ENCODE measurements around the gene YEATS2. TPM values are rescaled to one million over a fixed set of nuclear protein-coding genes. Genes with fewer than 3 reads are reported as not detected.

The YEATS2 gene
- total RNA-seq, 1 donor from 2014 or later = 30.7 TPM

DNA sequence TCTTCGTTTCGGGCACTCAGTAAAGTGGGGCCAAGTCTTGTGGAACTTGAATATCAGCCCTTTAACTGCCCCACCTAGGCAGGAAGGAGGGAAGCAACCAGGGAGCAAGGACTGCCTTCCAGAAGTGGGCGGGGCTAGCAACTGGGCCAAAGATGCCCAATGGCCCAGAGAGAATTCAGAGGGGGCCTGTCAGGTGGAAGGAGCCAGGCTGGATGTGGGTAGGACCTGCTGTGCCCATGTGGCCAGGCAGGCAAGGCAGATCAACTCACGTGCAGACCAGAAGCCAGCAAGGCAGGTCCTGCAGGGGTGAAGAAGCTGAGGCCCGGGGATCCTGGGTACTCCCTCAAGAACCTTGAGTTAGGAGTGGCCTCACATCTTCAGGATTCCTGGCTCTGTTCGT is 122.2 kb downstream of the YEATS2 start:
- H3K4me1 ChIP-seq = peaks cover 11% of the 10 kb centered on the region
- DNase-seq (no peak), ATAC-seq (no peak)
- no peak overlapping the region for H3K4me3 ChIP-seq
- TF ChIP-seq CTCF (IDR thresholded peaks at IDR 0.05) = no peak
- H3K9me3 ChIP-seq = no peaks in the 10 kb centered on the region
- H3K27me3 ChIP-seq = no peaks in the 10 kb centered on the region
- intact Hi-C loops (cut with DNase I) = no loop called here
- H3K36me3 ChIP-seq = no peaks in the 10 kb centered on the region
- H3K27ac ChIP-seq = no peak overlapping the region

DNA sequence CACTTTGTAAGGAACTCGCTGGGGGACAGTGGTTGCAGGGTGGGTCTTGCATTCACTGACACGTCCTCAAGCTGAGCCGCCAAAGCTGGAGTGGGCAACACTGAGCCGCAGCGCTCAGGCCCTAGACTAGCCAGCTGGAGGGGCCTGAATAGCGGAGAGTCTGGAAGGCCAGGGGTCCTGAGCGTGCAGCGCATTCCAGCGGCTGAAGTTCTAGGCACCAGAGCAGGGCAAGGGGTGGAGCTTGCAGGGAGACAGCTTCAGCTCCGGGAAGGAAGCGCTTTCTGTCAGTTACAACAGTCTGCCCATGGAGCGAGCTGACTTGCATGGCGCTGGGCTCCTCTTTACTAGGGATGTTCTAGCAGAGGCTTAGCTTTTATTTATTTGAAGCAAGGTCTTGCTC is 125.0 kb downstream of the YEATS2 start:
- TF ChIP-seq CTCF (IDR thresholded peaks at IDR 0.05) = no peak
- Histone ChIP-seq H3K27me3 (no peaks in the 10 kb centered on the region), H3K4me1 (peaks cover 16% of the 10 kb centered on the region), H3K4me3 (no peak overlapping the region), H3K36me3 (no peaks in the 10 kb centered on the region), H3K27ac (no peak overlapping the region), H3K9me3 (no peaks in the 10 kb centered on the region)
- DNase-seq (no peak), ATAC-seq (no peak)
- intact Hi-C loops (cut with DNase I) = no loop called here

- intact Hi-C loops (cut with DNase I) = no loop called here
- Histone ChIP-seq H3K4me3 (no peak overlapping the region), H3K4me1 (peaks cover 16% of the 10 kb centered on the region), H3K9me3 (no peaks in the 10 kb centered on the region), H3K27ac (no peak overlapping the region), H3K36me3 (peaks cover 8% of the 10 kb centered on the region), H3K27me3 (no peaks in the 10 kb centered on the region)
- DNase-seq (no peak), ATAC-seq (no peak)
- TF ChIP-seq CTCF (IDR thresholded peaks at IDR 0.05) = no peak
These were observed 126.4 kb downstream of the YEATS2 start for GRCh38 chr3:183823963-183824362.

GRCh38 chr3:183824761-183825455 is 127.3 kb downstream of the YEATS2 start:
- Histone ChIP-seq H3K27ac (no peak overlapping the region), H3K27me3 (no peaks in the 10 kb centered on the region), H3K4me1 (peaks cover 16% of the 10 kb centered on the region), H3K9me3 (no peaks in the 10 kb centered on the region), H3K4me3 (peak overlapping the region; percentile 60), H3K36me3 (peaks cover 17% of the 10 kb centered on the region)
- no peak for TF ChIP-seq CTCF (IDR thresholded peaks at IDR 0.05)
- intact Hi-C loops (cut with DNase I) = no loop called here
- ATAC-seq (peak; percentile 57), DNase-seq (no peak)

DNA sequence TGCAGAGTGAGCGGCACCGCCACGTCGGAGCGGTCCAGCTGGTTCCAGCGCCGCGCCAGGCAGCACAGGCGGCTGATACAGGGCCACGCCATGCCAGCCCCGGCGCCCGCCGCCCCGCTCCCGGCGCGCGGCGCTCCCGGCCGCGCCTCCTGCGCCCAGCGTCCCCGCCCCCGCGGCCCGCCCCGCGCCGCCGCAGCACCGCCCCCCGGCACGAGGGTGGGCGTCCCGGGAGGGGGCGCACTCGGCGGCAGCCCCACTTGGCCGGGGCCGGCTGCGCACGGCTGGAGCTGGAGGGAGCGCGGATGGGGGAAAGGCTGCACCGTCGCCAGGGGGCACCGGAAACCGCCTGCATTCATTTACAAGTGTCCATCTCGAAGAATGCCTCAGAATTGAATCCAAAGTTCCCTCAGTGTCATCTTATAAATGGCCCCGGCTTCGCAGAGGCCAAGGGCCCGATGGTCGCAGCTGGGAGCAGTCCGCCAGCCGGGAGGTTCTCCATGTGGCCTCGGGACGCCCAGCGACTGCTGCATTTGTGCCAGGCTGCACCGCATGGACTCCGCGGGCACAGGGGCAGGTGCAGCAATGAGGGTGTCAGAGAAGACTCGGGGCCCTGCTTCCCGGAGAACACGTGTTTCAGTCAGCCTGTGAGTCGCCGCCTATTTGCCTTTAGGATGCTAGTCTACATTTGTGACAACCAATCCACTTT is 128.0 kb downstream of the YEATS2 start, which contains the start of gene MAP6D1:
Gene MAP6D1 (minus strand): TSS at position 122 of the 706 bp plus-strand sequence. CDS start 30 bp downstream, at position 92.
- Histone ChIP-seq H3K36me3 (peaks cover 21% of the 10 kb centered on the region), H3K9me3 (no peaks in the 10 kb centered on the region), H3K4me1 (peaks cover 16% of the 10 kb centered on the region), H3K27ac (no peak within 1 kb of the TSS), H3K27me3 (no peaks in the 10 kb centered on the region), H3K4me3 (peak within 1 kb of the TSS; percentile 60)
- DNase-seq = peak; percentile 76
- intact Hi-C loops (cut with DNase I) = no loop called here
- peak; percentile 73 for ATAC-seq
- TF ChIP-seq CTCF (IDR thresholded peaks at IDR 0.05) = peak; percentile 24
